H9 (cell line): ENCODE data around the gene FCRL2. TPM values are rescaled to one million over a fixed set of nuclear protein-coding genes. Genes with fewer than 3 reads are reported as not detected.

Experiments used
- DNase-seq: peaks from one replicate; pipeline ENCODE4 v3.0.0-alpha.2; 2017
- H2AFZ ChIP-seq: one replicate; pipeline ENCODE4 v1.6.1; 2013; ENCODE audit warnings: mild to moderate bottlenecking, low read length, control low read depth, moderate library complexity
- H2AK5ac ChIP-seq: 2 replicates; pipeline ENCODE4 v1.6.1; 2013; ENCODE audit warnings: low read length, control low read depth, mixed read lengths; ENCODE audit not compliant: insufficient read length
- H2BK120ac ChIP-seq: one replicate; pipeline ENCODE4 v1.6.1; 2013; ENCODE audit warnings: low read depth, mild to moderate bottlenecking, low read length, control low read depth, inconsistent platforms; ENCODE audit not compliant: poor library complexity, severe bottlenecking
- H2BK12ac ChIP-seq: 2 replicates; pipeline ENCODE4 v1.6.1; 2013; ENCODE audit warnings: low read length, control low read depth, mixed read lengths, low read depth; ENCODE audit not compliant: insufficient read length
- H2BK15ac ChIP-seq: 2 replicates; pipeline ENCODE4 v1.6.1; 2013; ENCODE audit warnings: low read depth, low read length, control low read depth
- H2BK20ac ChIP-seq: one replicate; pipeline ENCODE4 v1.6.1; 2013; ENCODE audit warnings: low read depth, mild to moderate bottlenecking, low read length, control low read depth, inconsistent platforms; ENCODE audit not compliant: poor library complexity, severe bottlenecking
- H2BK5ac ChIP-seq: 2 replicates; pipeline ENCODE4 v1.6.1; 2013; ENCODE audit warnings: low read length, control low read depth, mixed read lengths; ENCODE audit not compliant: insufficient read length
- H3K14ac ChIP-seq: 2 replicates; pipeline ENCODE4 v1.6.1; 2013; ENCODE audit warnings: low read length, control low read depth; ENCODE audit not compliant: insufficient read depth
- H3K18ac ChIP-seq: 2 replicates; pipeline ENCODE4 v1.6.1; 2013; ENCODE audit warnings: low read depth, mild to moderate bottlenecking, mixed read lengths, low read length, control low read depth; ENCODE audit not compliant: insufficient read length
- H3K23ac ChIP-seq: 2 replicates; pipeline ENCODE4 v1.6.1; 2013; ENCODE audit warnings: low read length, control low read depth, mixed read lengths, low read depth; ENCODE audit not compliant: insufficient read length
- H3K23me2 ChIP-seq: 2 replicates; pipeline ENCODE4 v1.6.1; 2013; ENCODE audit warnings: low read depth, mild to moderate bottlenecking, mixed read lengths, low read length, control low read depth; ENCODE audit not compliant: insufficient read length, poor library complexity, severe bottlenecking
- H3K27ac ChIP-seq: 2 replicates; pipeline ENCODE4 v1.5.1; 2013; ENCODE audit warnings: low read length, control low read depth, mixed read lengths, low read depth; ENCODE audit not compliant: insufficient read length
- H3K27me3 ChIP-seq: 2 replicates; pipeline ENCODE4 v1.6.1; 2013; ENCODE audit warnings: low read length, control low read depth, inconsistent platforms; ENCODE audit not compliant: insufficient read depth
- H3K4ac ChIP-seq: 2 replicates; pipeline ENCODE4 v1.6.1; 2013; ENCODE audit warnings: low read depth, mild to moderate bottlenecking, control low read depth, inconsistent platforms, low read length, moderate library complexity
- H3K4me1 ChIP-seq: 2 replicates; pipeline ENCODE4 v1.6.1; 2013; ENCODE audit warnings: low read length, control low read depth, inconsistent platforms; ENCODE audit not compliant: insufficient read depth
- H3K4me2 ChIP-seq: 2 replicates; pipeline ENCODE4 v1.6.1; 2013; ENCODE audit warnings: low read length, control low read depth, mixed read lengths; ENCODE audit not compliant: insufficient read length, insufficient read depth
- H3K56ac ChIP-seq: 2 replicates; pipeline ENCODE4 v1.6.1; 2013; ENCODE audit warnings: low read depth, mild to moderate bottlenecking, mixed read lengths, low read length, control low read depth; ENCODE audit not compliant: insufficient read length
- H3K79me1 ChIP-seq: 2 replicates; pipeline ENCODE4 v1.6.1; 2013; ENCODE audit warnings: low read depth, mild to moderate bottlenecking, moderate library complexity, low read length, control low read depth, inconsistent platforms; ENCODE audit not compliant: insufficient read depth, poor library complexity, severe bottlenecking
- H3K79me2 ChIP-seq: 2 replicates; pipeline ENCODE4 v1.6.1; 2013; ENCODE audit warnings: low read length, control low read depth, inconsistent platforms; ENCODE audit not compliant: insufficient read depth
- H3K9ac ChIP-seq: 2 replicates; pipeline ENCODE4 v1.6.1; 2013; ENCODE audit warnings: low read length, control low read depth, mixed read lengths; ENCODE audit not compliant: insufficient read length; ENCODE audit errors: extremely low read depth
- H3K9me3 ChIP-seq: one replicate; pipeline ENCODE4 v1.6.1; 2013; ENCODE audit warnings: low read depth, low read length, inconsistent platforms; ENCODE audit not compliant: control insufficient read depth
- H3T11ph ChIP-seq: one replicate; pipeline ENCODE4 v1.6.1; 2013; ENCODE audit warnings: mild to moderate bottlenecking, low read length, control low read depth, inconsistent platforms
- H4K20me1 ChIP-seq: one replicate; pipeline ENCODE4 v1.6.1; 2013; ENCODE audit not compliant: control insufficient read depth, insufficient read length, insufficient read depth
- H4K5ac ChIP-seq: 2 replicates; pipeline ENCODE4 v1.6.1; 2013; ENCODE audit warnings: low read depth, mild to moderate bottlenecking, mixed read lengths, low read length, control low read depth; ENCODE audit not compliant: insufficient read length
- H4K8ac ChIP-seq: replicated peaks from 2 replicates; pipeline ENCODE4 v1.6.1; 2013; ENCODE audit warnings: low read length, control low read depth, mixed read lengths, low read depth; ENCODE audit not compliant: insufficient read length
- H4K91ac ChIP-seq: 2 replicates; pipeline ENCODE4 v1.6.1; 2013; ENCODE audit warnings: low read depth, mild to moderate bottlenecking, moderate library complexity, mixed read lengths, low read length, control low read depth; ENCODE audit not compliant: insufficient read length
- H3K27ac Mint-ChIP-seq, 3 experiments: 2 replicates in 2 of 3; 3 replicates in 1 of 3; pipeline ENCODE4 v1.8.0; 2020 to 2021; ENCODE audit warnings: mixed read lengths in 3 of 3, mild to moderate bottlenecking in 1 of 3, moderate library complexity in 1 of 3
- H3K27me3 Mint-ChIP-seq: 2 replicates; pipeline ENCODE4 v1.8.0; 2021; ENCODE audit warnings: low read depth, mild to moderate bottlenecking, moderate library complexity, mixed read lengths
- H3K36me3 Mint-ChIP-seq, 3 experiments: 2 replicates in 2 of 3; 3 replicates in 1 of 3; pipeline ENCODE4 v1.8.0; 2020 to 2021; ENCODE audit warnings: low read depth in 3 of 3, mixed read lengths in 3 of 3; ENCODE audit not compliant: insufficient read depth in 1 of 3
- H3K4me1 Mint-ChIP-seq, 2 experiments: 2 replicates each; pipeline ENCODE4 v1.8.0; 2020; ENCODE audit warnings: mixed read lengths in 2 of 2
- H3K4me3 Mint-ChIP-seq, 2 experiments: 2 replicates in 1 of 2; 3 replicates in 1 of 2; pipeline ENCODE4 v1.8.0; 2020 to 2021; ENCODE audit warnings: mild to moderate bottlenecking in 2 of 2, mixed read lengths in 2 of 2, moderate library complexity in 1 of 2
- H3K9me3 Mint-ChIP-seq, 2 experiments: 2 replicates in 1 of 2; 3 replicates in 1 of 2; pipeline ENCODE4 v1.8.0; 2020; ENCODE audit warnings: mild to moderate bottlenecking in 2 of 2, mixed read lengths in 2 of 2, moderate library complexity in 1 of 2
- CTCF ChIP-seq: fragments of 200-600 bp; sonication (generic); conservative IDR thresholded peaks from 3 replicates; pipeline ENCODE4 v1.8.0; 2021; ENCODE audit warnings: antibody characterized with exemption, mild to moderate bottlenecking
- WGBS: extraction: QIAGEN DNeasy Blood & Tissue Kit; methylation state at CpG from one replicate; pipeline ENCODE4 v1.1.7; 2013; ENCODE audit warnings: missing lambda C conversion rate, low lambda C conversion rate, mixed read lengths; ENCODE audit not compliant: insufficient read length; ENCODE audit errors: extremely low coverage; 5-methylcytosine and 5-hydroxymethylcytosine counted together
- total RNA-seq: library from RNA; stranded (reverse); gene quantifications from 2 replicates; pipeline ENCODE4 v1.2.1, GENCODE V29; 2021

The FCRL2 gene
- total RNA-seq, 1 experiment from 2014 or later: not detected

DNA sequence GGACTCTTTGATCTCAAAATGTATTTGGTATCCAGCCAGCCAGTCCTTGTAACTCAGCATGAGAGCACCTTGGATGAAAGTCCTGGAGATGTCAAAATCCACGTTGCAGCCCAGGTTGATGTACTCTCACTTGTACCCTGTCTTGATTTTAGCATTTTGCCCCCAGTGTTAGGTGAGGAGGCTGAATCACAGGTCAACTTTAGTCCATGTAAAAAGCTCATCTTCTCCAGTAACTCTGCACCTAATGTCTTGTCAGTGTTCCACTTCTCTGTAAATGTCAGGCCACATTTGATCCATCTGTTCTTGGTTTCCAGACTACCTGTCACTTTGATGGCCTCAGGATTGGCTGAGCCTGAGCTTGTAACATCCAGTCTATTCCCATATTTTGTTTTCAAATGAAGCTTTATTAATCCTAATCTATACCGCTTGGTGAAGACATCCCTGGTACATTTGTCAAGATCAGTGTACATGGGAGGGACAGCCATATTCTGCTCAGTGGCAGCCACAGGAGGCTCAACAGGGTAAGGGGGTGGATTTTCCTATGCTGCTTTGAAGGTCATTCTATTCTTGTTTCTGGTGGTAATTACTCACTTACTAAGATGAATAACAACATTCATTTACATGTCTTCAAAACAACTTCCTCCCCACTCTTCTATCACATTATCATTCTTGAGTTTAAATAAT is 52.3 kb downstream of the FCRL2 start:
- Histone ChIP-seq H3K23me2 (no peaks in the 10 kb centered on the region), H3K4ac (no peak overlapping the region), H3K18ac (no peak overlapping the region), H2BK12ac (no peak overlapping the region), H3K79me1 (no peaks in the 10 kb centered on the region), H4K91ac (no peak overlapping the region), H2BK120ac (no peak overlapping the region), H4K20me1 (no peaks in the 10 kb centered on the region), H4K8ac (no peak overlapping the region), H3K4me2 (no peak overlapping the region), H3K9ac (no peak overlapping the region), H2AFZ (no peak overlapping the region), H4K5ac (no peak overlapping the region), H3K27ac (no peak overlapping the region), H3K23ac (no peak overlapping the region), H3T11ph (no peak overlapping the region), H2BK20ac (no peak overlapping the region), H2BK5ac (no peak overlapping the region), H2BK15ac (no peak overlapping the region), H3K9me3 (peaks cover 23% of the 10 kb centered on the region), H2AK5ac (no peak overlapping the region), H3K14ac (no peak overlapping the region), H3K56ac (no peak overlapping the region), H3K27me3 (no peaks in the 10 kb centered on the region), H3K79me2 (no peaks in the 10 kb centered on the region), H3K4me1 (no peaks in the 10 kb centered on the region)
- H3K27ac Mint-ChIP-seq: no peak overlapping the region
- H3K27me3 Mint-ChIP-seq: peaks cover 3% of the 10 kb centered on the region; the same call in 1 of the 2 replicates
- DNase-seq: no peak
- peaks cover 8 to 24% (median 18%) of the 10 kb centered on the region in 3 experiments; a peak in 6 of 7 replicates for H3K36me3 Mint-ChIP-seq
- 0 out of 4 replicates have a peak, but pooled peaks cover 0 to 2% of the 10 kb centered on the region in 2 experiments for H3K4me1 Mint-ChIP-seq
- TF ChIP-seq CTCF: no peak
- no CpG with 5 or more reads among the region's 2 CpGs for WGBS
- no peak overlapping the region for H3K4me3 Mint-ChIP-seq
- H3K9me3 Mint-ChIP-seq: peaks cover 27 to 33% of the 10 kb centered on the region in 2 experiments
